ENCODE data around the gene ZFX.

The ZFX gene

GRCh38 chrX:24235084-24235710 lies 85.7 kb downstream of the ZFX start:
- DNase-seq (ENCODE audit: low read depth in 2 of 2) = no peak

- DNase-seq (ENCODE audit: low read depth in 2 of 2) = no peak
These were observed 92.5 kb downstream of the ZFX start for GRCh38 chrX:24241822-24242648.

DNA sequence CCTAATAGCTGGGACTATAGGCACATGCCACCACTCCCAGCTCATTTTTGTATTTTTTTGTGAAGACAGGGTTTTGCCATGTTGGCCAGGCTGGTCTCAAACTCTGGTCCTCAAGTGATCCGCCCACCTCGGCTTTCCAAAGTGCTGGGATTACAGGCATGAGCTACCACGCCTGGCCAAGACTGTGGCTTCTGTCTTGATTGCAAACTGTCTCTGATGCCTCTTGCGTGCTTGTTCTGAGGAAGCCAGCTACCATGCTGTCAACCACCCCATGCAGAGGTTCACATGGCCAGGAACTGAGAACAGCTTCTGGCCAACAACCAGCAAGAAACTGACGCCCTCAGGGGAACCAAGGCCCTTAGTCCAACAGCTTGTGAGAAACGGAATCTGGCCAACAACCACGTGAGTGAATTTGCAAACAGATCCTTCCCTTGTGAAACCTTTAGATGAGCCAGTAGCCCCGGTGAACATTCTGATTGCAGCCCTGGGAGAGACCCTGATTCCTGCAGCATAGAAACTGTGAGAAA lies 93.2 kb downstream of the ZFX start:
- DNase-seq (ENCODE audit: low read depth in 2 of 2) = peak in 1 of 2 experiments; percentile 25

DNA sequence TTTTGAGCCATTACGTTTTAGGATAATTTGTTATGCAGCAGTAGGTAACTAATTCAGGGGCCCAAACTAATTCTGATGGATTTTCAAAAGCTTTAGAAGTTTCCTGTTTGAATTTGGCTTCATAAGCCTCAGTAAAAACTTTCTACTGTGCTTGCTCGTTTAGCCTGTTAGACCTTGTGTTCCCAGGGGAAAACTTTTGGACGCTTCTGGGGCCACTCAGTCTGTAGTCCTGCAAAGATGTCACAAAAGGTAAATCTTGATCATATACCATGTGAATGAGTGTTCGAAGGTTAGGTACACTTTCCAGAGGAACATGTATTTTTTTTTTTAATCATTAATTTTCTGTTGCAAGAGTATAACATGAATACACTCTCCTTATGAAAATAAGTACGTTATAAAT lies 93.7 kb downstream of the ZFX start:
- DNase-seq (ENCODE audit: low read depth in 2 of 2) = no peak

DNA sequence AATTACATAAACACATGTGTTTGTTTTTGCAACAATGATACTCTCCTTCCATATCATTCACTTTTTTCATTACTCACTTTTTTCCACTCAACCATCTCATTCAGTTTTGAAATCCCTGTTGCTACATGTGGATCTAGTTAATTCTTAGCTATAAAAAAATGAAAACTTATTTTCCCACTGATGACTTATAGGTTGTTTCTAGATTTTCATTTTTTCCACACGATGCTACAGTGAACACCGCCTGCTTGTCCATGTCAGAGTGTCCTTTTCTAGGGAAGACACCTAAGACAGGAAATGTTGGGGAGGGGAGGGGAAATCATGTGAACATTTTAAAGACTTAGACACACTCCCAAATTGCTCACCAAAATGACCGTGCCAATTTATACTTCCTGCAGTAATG lies 94.2 kb downstream of the ZFX start:
- DNase-seq (ENCODE audit: low read depth in 2 of 2) = no peak

DNA sequence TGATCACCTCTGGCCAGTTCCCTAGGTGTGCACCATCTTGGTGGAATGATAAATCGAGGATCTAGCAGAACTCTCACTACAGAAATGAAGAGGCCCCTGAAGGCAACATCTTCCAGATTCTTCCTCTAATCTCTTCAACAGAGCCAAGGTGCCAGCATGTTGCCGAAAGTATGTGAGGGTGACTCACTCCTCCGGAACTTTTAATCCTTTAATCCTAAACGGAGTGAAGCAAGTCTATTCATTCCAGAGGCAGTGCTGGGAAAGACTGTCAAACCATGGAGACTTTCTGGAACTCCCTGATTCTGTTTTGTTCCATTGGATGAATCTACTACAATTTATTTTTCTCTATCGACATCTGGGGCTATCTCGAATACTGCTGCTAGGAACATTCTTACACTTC lies 95.7 kb downstream of the ZFX start:
- DNase-seq (ENCODE audit: low read depth in 2 of 2) = peak; percentile 49 to 51

DNA sequence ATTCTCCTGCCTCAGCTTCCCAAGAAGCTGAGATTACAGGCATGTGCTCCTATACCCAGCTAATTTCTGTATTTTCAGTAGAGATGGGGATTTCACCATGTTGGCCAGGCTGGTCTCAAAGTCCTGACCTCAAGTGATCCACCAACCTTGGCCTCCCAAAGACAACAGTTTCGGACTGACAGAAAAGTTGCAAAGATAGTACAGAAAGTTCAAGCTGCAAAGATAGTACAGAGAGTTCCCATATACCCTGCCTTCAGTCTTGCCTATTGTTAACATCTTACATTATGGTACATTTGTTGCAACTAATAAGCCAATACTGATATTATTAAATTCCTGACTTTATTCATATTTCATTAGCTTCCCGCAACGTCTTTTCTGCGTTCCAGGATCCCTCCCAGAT lies 98.5 kb downstream of the ZFX start:
- no peak for DNase-seq (ENCODE audit: low read depth in 2 of 2)

- no peak for DNase-seq (ENCODE audit: low read depth in 2 of 2)
These were observed 103.5 kb downstream of the ZFX start for GRCh38 chrX:24253030-24253429.

GRCh38 chrX:24253469-24253868 lies 103.9 kb downstream of the ZFX start:
- no peak for DNase-seq (ENCODE audit: low read depth in 2 of 2)

GRCh38 chrX:24257011-24257410 lies 107.5 kb downstream of the ZFX start:
- no peak for DNase-seq (ENCODE audit: low read depth in 2 of 2)

GRCh38 chrX:24259544-24260240 lies 110.2 kb downstream of the ZFX start:
- no peak for DNase-seq (ENCODE audit: low read depth in 2 of 2)

DNA sequence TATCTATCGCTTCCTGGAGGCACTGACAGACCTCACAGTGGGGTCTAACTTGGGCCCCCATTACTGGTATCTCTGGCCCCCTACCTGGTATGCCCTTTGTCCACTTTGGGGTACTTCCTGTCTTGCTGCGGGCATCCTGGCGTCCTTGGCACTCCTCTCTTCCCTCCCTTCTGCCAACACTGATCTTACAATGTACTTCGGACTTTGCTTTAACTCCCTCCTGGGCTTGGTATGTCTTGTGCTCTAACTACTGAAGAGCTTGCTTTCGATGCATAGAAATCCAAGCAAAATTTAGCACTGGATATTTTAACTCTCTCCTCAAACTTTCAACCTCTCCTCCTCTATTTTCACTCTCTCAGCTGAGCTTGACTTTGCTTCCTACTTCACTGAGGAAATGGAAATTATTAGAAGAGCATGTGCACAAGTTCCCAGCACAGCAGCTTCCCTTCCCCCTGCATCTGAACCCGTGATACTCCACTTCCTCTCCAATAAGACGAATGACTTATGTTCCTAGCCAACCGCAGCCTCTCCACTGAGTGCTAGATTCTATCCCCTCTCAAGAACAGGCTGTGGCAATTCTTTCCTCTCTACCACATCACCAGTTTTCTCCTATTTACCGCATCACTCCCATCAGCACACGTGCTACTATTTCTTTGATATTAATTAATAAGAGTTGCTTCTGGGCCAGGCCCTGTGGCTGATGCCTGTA lies 111.5 kb downstream of the ZFX start:
- no peak for DNase-seq (ENCODE audit: low read depth in 2 of 2)

- no peak for DNase-seq (ENCODE audit: low read depth in 2 of 2)
These were observed 112.8 kb downstream of the ZFX start for GRCh38 chrX:24262309-24262708.

DNA sequence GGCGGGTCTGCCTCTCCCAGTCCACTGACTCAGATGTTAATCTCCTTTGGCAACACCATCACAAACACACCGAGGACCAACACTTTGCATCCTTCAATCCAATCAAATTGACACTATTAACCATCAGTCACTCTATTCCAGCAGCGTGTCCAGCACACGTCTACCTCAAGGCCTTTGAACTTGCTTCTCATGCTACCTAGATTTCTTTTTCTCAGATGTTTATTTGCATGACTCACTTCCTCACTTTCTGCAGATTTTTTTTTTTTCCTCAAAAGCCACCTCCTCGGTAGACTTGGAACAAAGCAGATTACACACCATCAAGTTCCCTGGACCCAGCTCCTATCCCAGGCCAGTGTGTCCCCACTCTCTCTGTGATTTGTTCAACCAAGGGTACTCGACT lies 114.9 kb downstream of the ZFX start:
- no peak for DNase-seq (ENCODE audit: low read depth in 2 of 2)
